Effector memory CD4-positive, alpha-beta T cell (primary cell): ENCODE data around the gene ERMAP.

ENCODE experiments used
- DNase-seq, 3 donors: peaks; one replicate each; pipeline ENCODE4 v3.0.0-alpha.2; 2020
- H3K27ac ChIP-seq: 2 replicates; pipeline ENCODE4 v1.7.0; 2013; ENCODE audit warnings: mild to moderate bottlenecking, low read length, moderate library complexity; ENCODE audit not compliant: insufficient read depth, poor library complexity, severe bottlenecking
- H3K27me3 ChIP-seq: replicated peaks from 2 replicates; pipeline ENCODE4 v1.7.0; 2013; ENCODE audit warnings: mild to moderate bottlenecking, low read length; ENCODE audit not compliant: insufficient read depth, control insufficient read depth, poor library complexity, severe bottlenecking
- H3K36me3 ChIP-seq: 2 replicates; pipeline ENCODE4 v1.7.0; 2013; ENCODE audit warnings: mild to moderate bottlenecking, low read length, moderate library complexity; ENCODE audit not compliant: control insufficient read depth, insufficient read depth
- H3K4me1 ChIP-seq: 2 replicates; pipeline ENCODE4 v1.7.0; 2013; ENCODE audit warnings: low read length, mild to moderate bottlenecking; ENCODE audit not compliant: control insufficient read depth, insufficient read depth, poor library complexity, severe bottlenecking
- H3K4me3 ChIP-seq: 2 replicates; pipeline ENCODE4 v1.7.0; 2013; ENCODE audit warnings: low read length, low read depth, mild to moderate bottlenecking; ENCODE audit not compliant: insufficient read depth, poor library complexity, severe bottlenecking
- H3K9me3 ChIP-seq: 2 replicates; pipeline ENCODE4 v1.7.0; 2013; ENCODE audit warnings: mild to moderate bottlenecking, low read length, moderate library complexity; ENCODE audit not compliant: control insufficient read depth

Gene ERMAP

DNA sequence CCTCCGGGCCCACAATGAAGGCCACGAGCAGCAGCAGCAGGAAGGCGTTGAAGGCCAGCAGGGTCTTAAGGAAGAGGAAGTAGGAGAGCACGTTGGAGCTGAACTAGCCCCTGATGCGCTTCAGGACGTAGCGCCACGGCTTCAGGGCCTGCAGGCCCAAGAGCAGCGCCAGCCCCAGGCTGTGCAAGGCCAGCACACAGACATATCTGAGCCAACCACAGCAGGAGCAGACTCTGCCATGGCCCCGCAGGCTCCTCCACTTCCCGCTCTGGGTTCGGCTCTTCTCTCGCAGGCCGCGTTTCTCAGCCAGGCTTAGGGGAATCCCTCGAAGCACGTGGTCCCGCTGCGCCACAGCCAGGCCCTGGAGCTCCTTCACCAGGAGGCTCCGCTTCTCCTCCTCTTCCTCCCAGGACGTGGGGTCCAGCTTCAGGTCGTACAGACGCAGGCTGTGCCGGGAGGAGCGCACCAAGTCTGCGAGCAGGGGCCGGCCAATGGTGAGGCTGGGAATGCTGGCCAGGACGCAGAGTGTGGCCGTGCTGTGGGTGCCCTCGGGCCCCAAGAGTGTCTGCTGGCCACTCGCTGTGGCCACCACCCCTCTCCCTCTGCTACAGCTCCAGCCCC, 71.2 kb downstream of the ERMAP start:
- no peaks in the 10 kb centered on the region for H3K4me1 ChIP-seq
- H3K27me3 ChIP-seq: no peaks in the 10 kb centered on the region
- DNase-seq: no peak
- H3K4me3 ChIP-seq: no peak overlapping the region
- H3K9me3 ChIP-seq: no peaks in the 10 kb centered on the region
- H3K27ac ChIP-seq: no peak overlapping the region
- no peaks in the 10 kb centered on the region for H3K36me3 ChIP-seq

- Histone ChIP-seq H3K4me3 (no peak overlapping the region), H3K4me1 (no peaks in the 10 kb centered on the region), H3K27me3 (no peaks in the 10 kb centered on the region), H3K27ac (no peak overlapping the region), H3K36me3 (no peaks in the 10 kb centered on the region), H3K9me3 (no peaks in the 10 kb centered on the region)
- DNase-seq: no peak
Observed at GRCh38 chr1:42889264-42889663, 72.3 kb downstream of the ERMAP start.

DNA sequence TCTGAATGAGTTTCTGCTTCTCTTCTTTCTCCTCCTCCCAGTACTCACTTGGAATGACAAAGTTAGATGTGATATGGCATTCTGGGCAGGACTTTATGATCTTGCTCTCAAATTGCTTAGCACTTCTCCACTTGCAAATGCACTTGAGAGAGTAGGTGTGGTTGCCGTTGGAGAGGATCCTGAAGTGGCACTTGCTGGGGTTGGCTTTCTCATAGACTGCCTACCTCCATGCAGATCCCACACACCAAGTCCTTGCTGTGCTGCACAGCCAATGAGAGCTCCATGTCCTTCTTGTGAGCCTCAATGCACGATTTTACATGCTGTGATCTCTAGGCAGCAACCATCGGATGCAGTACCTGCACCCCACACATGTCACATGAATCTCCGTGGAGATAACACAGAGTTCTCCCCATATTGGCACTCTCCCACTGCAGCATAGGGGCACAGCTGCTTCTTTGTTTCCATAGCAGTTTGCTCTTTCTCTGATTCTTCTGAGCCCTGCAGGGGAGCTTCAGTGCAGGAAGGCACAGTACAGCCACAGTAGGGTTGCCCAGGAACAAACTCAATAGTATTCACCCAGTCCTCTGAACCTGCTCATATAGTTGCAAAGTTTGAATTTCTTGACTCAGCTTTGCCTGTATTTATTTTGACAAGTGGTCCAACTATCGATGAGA, 74.7 kb downstream of the ERMAP start:
- DNase-seq: no peak

More for the DNA sequence above, 74.7 kb downstream of the ERMAP start:
- no peaks in the 10 kb centered on the region for H3K9me3 ChIP-seq
- no peak overlapping the region for H3K4me3 ChIP-seq
- H3K36me3 ChIP-seq: no peaks in the 10 kb centered on the region
- no peaks in the 10 kb centered on the region for H3K4me1 ChIP-seq
- H3K27me3 ChIP-seq: no peaks in the 10 kb centered on the region
- no peak overlapping the region for H3K27ac ChIP-seq
